ENCODE results near the gene TMEM129.

Gene TMEM129

GRCh38 chr4:1721003-1721665 is at the start of gene TMEM129, which contains the start of gene TACC3:
Gene TMEM129, minus strand, starts transcription at chr4:1721323. Its CDS starts 486 bp downstream, at chr4:1720837.
Gene TACC3, plus strand, starts transcription at chr4:1721521. Its CDS starts 1,901 bp downstream, at chr4:1723422.
- TF ChIP-seq CTCF (IDR thresholded peaks at IDR 0.05) = no peak
- H3K9me3 Mint-ChIP-seq = no peaks in the 10 kb centered on the region
- peaks cover 10% of the 10 kb centered on the region for H3K36me3 Mint-ChIP-seq (ENCODE audit: low read depth)
- DNase-seq = peak; percentile 90
- peaks cover 43% of the 10 kb centered on the region for H3K4me1 Mint-ChIP-seq
- H3K27ac Mint-ChIP-seq = peak within 1 kb of the TSS; percentile 91
- no peaks in the 10 kb centered on the region for H3K27me3 Mint-ChIP-seq (ENCODE audit: low read depth, poor library complexity)
- peak within 1 kb of the TSS; percentile 96 for H3K4me3 Mint-ChIP-seq

- Mint-ChIP-seq H3K4me1 (peaks cover 35% of the 10 kb centered on the region), H3K4me3 (no peak overlapping the region), H3K27me3 (ENCODE audit: low read depth, poor library complexity) (peaks cover 4% of the 10 kb centered on the region), H3K9me3 (no peaks in the 10 kb centered on the region), H3K36me3 (ENCODE audit: low read depth) (no peaks in the 10 kb centered on the region), H3K27ac (no peak overlapping the region)
- DNase-seq = no peak
- TF ChIP-seq CTCF (IDR thresholded peaks at IDR 0.05) = no peak
These were observed 49.7 kb upstream of the TMEM129 start for GRCh38 chr4:1770791-1771231.

GRCh38 chr4:1770245-1770644 is 49.1 kb upstream of the TMEM129 start:
- Mint-ChIP-seq H3K36me3 (ENCODE audit: low read depth) (no peaks in the 10 kb centered on the region), H3K4me1 (peaks cover 30% of the 10 kb centered on the region), H3K4me3 (no peak overlapping the region), H3K9me3 (no peaks in the 10 kb centered on the region), H3K27ac (no peak overlapping the region), H3K27me3 (ENCODE audit: low read depth, poor library complexity) (peaks cover 4% of the 10 kb centered on the region)
- no peak for TF ChIP-seq CTCF (IDR thresholded peaks at IDR 0.05)
- no peak for DNase-seq

- Mint-ChIP-seq H3K4me3 (no peak overlapping the region), H3K4me1 (peaks cover 30% of the 10 kb centered on the region), H3K9me3 (no peaks in the 10 kb centered on the region), H3K27ac (no peak overlapping the region), H3K36me3 (ENCODE audit: low read depth) (no peaks in the 10 kb centered on the region), H3K27me3 (ENCODE audit: low read depth, poor library complexity) (peaks cover 4% of the 10 kb centered on the region)
- no peak for DNase-seq
- TF ChIP-seq CTCF (IDR thresholded peaks at IDR 0.05) = no peak
These were observed 48.6 kb upstream of the TMEM129 start for GRCh38 chr4:1769692-1770091.

- no peak for TF ChIP-seq CTCF (IDR thresholded peaks at IDR 0.05)
- H3K27me3 Mint-ChIP-seq (ENCODE audit: low read depth, poor library complexity) = peaks cover 4% of the 10 kb centered on the region
- peak overlapping the region; percentile 70 for H3K4me3 Mint-ChIP-seq
- H3K4me1 Mint-ChIP-seq = peaks cover 27% of the 10 kb centered on the region
- no peak overlapping the region for H3K27ac Mint-ChIP-seq
- no peaks in the 10 kb centered on the region for H3K36me3 Mint-ChIP-seq (ENCODE audit: low read depth)
- no peak for DNase-seq
- H3K9me3 Mint-ChIP-seq = no peaks in the 10 kb centered on the region
These were observed 47.4 kb upstream of the TMEM129 start for GRCh38 chr4:1768367-1769034.

Measured in nephron progenitor cell (in vitro differentiated cells).